H1 (cell line): ENCODE data around the gene BCAR3. TPM values are rescaled to one million over a fixed set of nuclear protein-coding genes. Genes with fewer than 3 reads are reported as not detected.

Experiments
- CTCF ChIA-PET: fragments of 300-600 bp; sonication (Branson Sonifier 250); formaldehyde crosslinking; loops from one replicate; lab custom pipeline; 2021; ENCODE audit not compliant: partially characterized antibody; lab: Charles Lee
- POLR2A ChIA-PET: fragments of 300-600 bp; sonication (Branson Sonifier 250); formaldehyde crosslinking; loops from one replicate; lab custom pipeline; 2021; ENCODE audit warnings: inconsistent platforms; ENCODE audit not compliant: partially characterized antibody; lab: Charles Lee
- DNase-seq, 2 experiments: peaks; one replicate each; pipeline versions ENCODE4 v3.0.0 to v3.0.0-alpha.2; 2010 to 2022; ENCODE audit warnings: low spot score in 2 of 2, low read depth in 1 of 2, mixed read lengths in 1 of 2
- FAIRE-seq: peaks from 2 replicates; lab custom pipeline; 2011; peaks lifted over from hg19 to GRCh38; lab: Jason Lieb, UNC
- H2AFZ ChIP-seq: 2 replicates; pipeline ENCODE4 v1.8.1; 2012; ENCODE audit warnings: low read length, inconsistent platforms
- H2AK5ac ChIP-seq: 2 replicates; pipeline ENCODE4 v1.6.1; 2013; ENCODE audit warnings: low read depth, low read length
- H2BK120ac ChIP-seq: replicated peaks from 2 replicates; pipeline ENCODE3; 2013; ENCODE audit warnings: low read depth, low read length, inconsistent platforms
- H2BK12ac ChIP-seq: 2 replicates; pipeline ENCODE4 v1.6.1; 2013; ENCODE audit warnings: low read depth, low read length
- H2BK15ac ChIP-seq: 2 replicates; pipeline ENCODE4 v1.6.1; 2013; ENCODE audit warnings: low read length
- H2BK20ac ChIP-seq: 2 replicates; pipeline ENCODE4 v1.6.1; 2013; ENCODE audit warnings: low read length
- H2BK5ac ChIP-seq: 2 replicates; pipeline ENCODE4 v1.6.1; 2013; ENCODE audit warnings: low read depth, low read length
- H3K14ac ChIP-seq: 2 replicates; pipeline ENCODE4 v1.6.1; 2013; ENCODE audit warnings: inconsistent platforms; ENCODE audit not compliant: insufficient read length
- H3K18ac ChIP-seq: 2 replicates; pipeline ENCODE4 v1.6.1; 2013; ENCODE audit warnings: low read length; ENCODE audit errors: extremely low read depth
- H3K23ac ChIP-seq: 2 replicates; pipeline ENCODE4 v1.6.1; 2013; ENCODE audit warnings: inconsistent platforms; ENCODE audit not compliant: insufficient read length
- H3K23me2 ChIP-seq: 2 replicates; pipeline ENCODE4 v1.6.1; 2013; ENCODE audit warnings: low read depth, low read length
- H3K27ac ChIP-seq: 2 replicates; pipeline ENCODE4 v1.6.1; 2011; ENCODE audit warnings: low read depth, low read length, inconsistent platforms
- H3K27me3 ChIP-seq, 4 experiments: replicated peaks in 1 of 4; 1 replicate in 1 of 4; 2 replicates in 3 of 4; pipeline versions ENCODE4 v1.6.1 to v1.8.1; 2011 to 2013; ENCODE audit warnings: low read length in 3 of 4, mild to moderate bottlenecking in 3 of 4, inconsistent platforms in 2 of 4, mixed read lengths in 2 of 4, moderate library complexity in 1 of 4; ENCODE audit not compliant: control insufficient read depth in 3 of 4, insufficient read depth in 3 of 4; ENCODE audit errors: extremely low read depth in 1 of 4
- H3K36me3 ChIP-seq, 4 experiments: 2 replicates each; pipeline versions ENCODE4 v1.6.1 to v1.8.1; 2011 to 2013; ENCODE audit warnings: mild to moderate bottlenecking in 4 of 4, low read length in 3 of 4, moderate library complexity in 2 of 4, control low read depth in 1 of 4, inconsistent platforms in 1 of 4; ENCODE audit not compliant: insufficient read depth in 4 of 4, control insufficient read depth in 2 of 4
- H3K4ac ChIP-seq: replicated peaks from 2 replicates; pipeline ENCODE3; 2013; ENCODE audit warnings: low read length, low read depth, mixed read lengths, inconsistent platforms; ENCODE audit not compliant: insufficient read length
- H3K4me1 ChIP-seq, 4 experiments: replicated peaks in 1 of 4; 1 replicate in 1 of 4; 2 replicates in 3 of 4; pipeline versions ENCODE4 v1.6.1 to v1.8.1; 2011 to 2013; ENCODE audit warnings: low read length in 3 of 4, inconsistent platforms in 2 of 4, mixed read lengths in 1 of 4; ENCODE audit not compliant: insufficient read depth in 4 of 4, control insufficient read depth in 3 of 4
- H3K4me2 ChIP-seq, 2 experiments: 2 replicates each; pipeline versions ENCODE4 v1.6.1 to v1.8.1; 2011 to 2013; ENCODE audit warnings: low read depth in 2 of 2, low read length in 2 of 2, control low read depth in 1 of 2, inconsistent platforms in 1 of 2, mild to moderate bottlenecking in 1 of 2; ENCODE audit not compliant: insufficient read depth in 1 of 2
- H3K4me3 ChIP-seq, 4 experiments: fragments of 200-600, 300-600 bp in 1 of 4; sonication (generic), shearing (Covaris generic), sonication (Bioruptor Twin) in 1 of 4; 2 replicates each; pipeline versions ENCODE4 v1.5.1 to v1.8.1; 2011 to 2016; ENCODE audit warnings: low read length in 4 of 4, low read depth in 3 of 4, control low read depth in 2 of 4, inconsistent platforms in 2 of 4, mild to moderate bottlenecking in 2 of 4, mixed read lengths in 1 of 4, moderate library complexity in 1 of 4; ENCODE audit not compliant: insufficient read depth in 2 of 4; ENCODE audit errors: extremely low read depth in 1 of 4
- H3K56ac ChIP-seq: replicated peaks from 2 replicates; pipeline ENCODE3; 2013; ENCODE audit warnings: low read depth, mild to moderate bottlenecking, mixed read lengths, low read length, inconsistent platforms; ENCODE audit not compliant: insufficient read length
- H3K79me1 ChIP-seq: 2 replicates; pipeline ENCODE4 v1.6.1; 2013; ENCODE audit warnings: low read depth, low read length, control low read depth
- H3K79me2 ChIP-seq, 2 experiments: 2 replicates each; pipeline versions ENCODE4 v1.6.1 to v1.8.1; 2012 to 2013; ENCODE audit warnings: low read length in 2 of 2, mild to moderate bottlenecking in 2 of 2, inconsistent platforms in 1 of 2; ENCODE audit not compliant: insufficient read depth in 2 of 2, control insufficient read depth in 1 of 2
- H3K9ac ChIP-seq, 4 experiments: replicated peaks in 1 of 4; 1 replicate in 1 of 4; 2 replicates in 3 of 4; pipeline versions ENCODE4 v1.6.1 to v1.8.1; 2011 to 2013; ENCODE audit warnings: low read depth in 3 of 4, low read length in 3 of 4, control low read depth in 2 of 4, mild to moderate bottlenecking in 2 of 4, moderate library complexity in 2 of 4, inconsistent platforms in 1 of 4; ENCODE audit errors: extremely low read depth in 1 of 4
- H3K9me3 ChIP-seq, 2 experiments: 2 replicates each; pipeline versions ENCODE4 v1.6.1 to v1.8.1; 2012 to 2013; ENCODE audit warnings: mild to moderate bottlenecking in 2 of 2, moderate library complexity in 2 of 2, control low read depth in 1 of 2, inconsistent platforms in 1 of 2, low read depth in 1 of 2, low read length in 1 of 2, mixed read lengths in 1 of 2; ENCODE audit not compliant: insufficient read depth in 2 of 2
- H4K20me1 ChIP-seq, 2 experiments: replicated peaks in 1 of 2; 2 replicates each; pipeline versions ENCODE3 to v1.8.1; 2011 to 2013; ENCODE audit warnings: inconsistent platforms in 2 of 2, low read length in 2 of 2, mild to moderate bottlenecking in 1 of 2; ENCODE audit not compliant: insufficient read depth in 2 of 2, control insufficient read depth in 1 of 2
- H4K5ac ChIP-seq: 2 replicates; pipeline ENCODE4 v1.6.1; 2013; ENCODE audit warnings: low read length, low read depth, mixed read lengths, inconsistent platforms; ENCODE audit not compliant: insufficient read length
- H4K8ac ChIP-seq: 2 replicates; pipeline ENCODE4 v1.8.0; 2013; ENCODE audit warnings: mild to moderate bottlenecking, moderate library complexity, low read length, inconsistent platforms; ENCODE audit not compliant: insufficient read depth; ENCODE audit errors: extremely low read depth
- H4K91ac ChIP-seq: replicated peaks from 2 replicates; pipeline ENCODE3; 2013; ENCODE audit warnings: low read length, mixed read lengths, inconsistent platforms; ENCODE audit not compliant: insufficient read length
- BACH1 ChIP-seq: IDR thresholded peaks from 2 replicates; pipeline ENCODE4 v1.6.1; 2012; ENCODE audit warnings: low read length, improper control_type of control experiment
- CBX8 ChIP-seq: fragments of 300-800, 300-1000 bp; sonication (generic); IDR thresholded peaks from 2 replicates; pipeline ENCODE4 v1.7.1; 2016; ENCODE audit warnings: low read depth, low read length, borderline replicate concordance
- E2F6 ChIP-seq: IDR thresholded peaks from 2 replicates; pipeline ENCODE4 v1.6.1; 2012; ENCODE audit warnings: inconsistent platforms
- MAFK ChIP-seq: IDR thresholded peaks from 2 replicates; pipeline ENCODE4 v1.6.1; 2012; ENCODE audit warnings: low read depth, mild to moderate bottlenecking, improper control_type of control experiment, low read length
- WGBS, 2 experiments: shearing (Covaris generic) in 1 of 2; methylation state at CpG; one replicate each; pipeline versions ENCODE4 v1.1.6 to v1.1.7; 2013 to 2015; ENCODE audit warnings: low lambda C conversion rate in 2 of 2, mixed read lengths in 2 of 2, inconsistent platforms in 1 of 2, low coverage in 1 of 2, missing lambda C conversion rate in 1 of 2; ENCODE audit not compliant: insufficient replicate concordance in 2 of 2, insufficient coverage in 1 of 2, insufficient read length in 1 of 2; ENCODE audit errors: extremely low coverage in 1 of 2, missing lambda C conversion rate in 1 of 2; 5-methylcytosine and 5-hydroxymethylcytosine counted together
- polyA plus RNA-seq, 7 experiments: library from polyadenylated mRNA; depleted of rRNA in 3 of 7; stranded (reverse) in 5 of 7; unstranded in 2 of 7; fragments of >200 nt in 5 of 7; fragments of 200-250 nt in 2 of 7; gene quantifications; 1 replicate in 5 of 7; 2 replicates in 1 of 7; 4 replicates in 1 of 7; pipeline versions ENCODE4 v1.2.1 to v1.2.3, GENCODE V29; 2011 to 2013; ENCODE audit warnings: missing spikeins in 2 of 7, mixed read lengths in 2 of 7
- total RNA-seq: library from RNA; stranded (reverse); fragmentation: NEBNext Ultra II Directional; extraction: Animal tissue kit (Norgen Biotek cat#: 25700); gene quantifications from 2 replicates; pipeline ENCODE4 v1.2.1, GENCODE V29; 2021

BCAR3 gene
- total and polyA plus RNA-seq, 2 of the 8 experiments (the other 6 are each of a cell fraction or from before 2014, with no cell fraction given): 5.6 to 9.2 TPM

GRCh38 chr1:93661829-93662474, 19.7 kb downstream of the BCAR3 start:
- DNase-seq: no peak
- Histone ChIP-seq H4K5ac (no peak overlapping the region), H2AK5ac (no peak overlapping the region), H3K36me3 (no peaks in the 10 kb centered on the region), H3K4me2 (no peak overlapping the region), H2BK20ac (no peak overlapping the region), H4K91ac (no peak overlapping the region), H3K9me3 (no peaks in the 10 kb centered on the region), H3K18ac (no peak overlapping the region), H3K4me1 (peaks cover 6 to 26% (median 16%) of the 10 kb centered on the region in 4 experiments; a peak in 6 of 7 replicates), H3K27me3 (no peaks in the 10 kb centered on the region), H2AFZ (no peak overlapping the region), H3K4ac (no peak overlapping the region), H3K79me2 (peaks cover 0 to 10% of the 10 kb centered on the region in 2 experiments; a peak in 1 of 4 replicates), H3K14ac (no peak overlapping the region), H3K23me2 (no peaks in the 10 kb centered on the region), H3K27ac (no peak overlapping the region), H4K20me1 (no peaks in the 10 kb centered on the region), H3K56ac (no peak overlapping the region), H2BK120ac (no peak overlapping the region), H3K4me3 (no peak overlapping the region), H2BK5ac (no peak overlapping the region)
- 76% methylated on average over 7 of the region's 7 CpGs; no CpG with 5 or more reads in 1 of the 2 experiments for whole genome bisulfite sequencing, 2 experiments
- CTCF ChIA-PET: interaction anchor here (0.8 to 1.3 kb wide), 7 partner anchors 9 to 181 kb away, joined by 3 to 5 read pairs (median 3); no protein-coding TSS in a partner anchor
- no peak for TF ChIP-seq CBX8
- TF ChIP-seq MAFK: 0 out of 2 replicates have a peak, but pooled peaks have one; percentile 30
- no peak for TF ChIP-seq E2F6
- peak; percentile 53; the same call in 1 of the 2 replicates for TF ChIP-seq BACH1
- TF ChIP-seq, all 59 proteins: peak for 2
- Histone ChIP-seq H4K8ac (no peak overlapping the region), H3K9ac (no peak overlapping the region), H2BK12ac (no peak overlapping the region), H3K79me1 (peaks cover 3% of the 10 kb centered on the region; the same call in 1 of the 2 replicates), H3K23ac (no peak overlapping the region), H2BK15ac (no peak overlapping the region)
- no peak for FAIRE-seq
- POLR2A ChIA-PET: interaction anchor here (1.0 to 1.6 kb wide), 4 partner anchors 9 to 26 kb away, joined by 3 to 5 read pairs (median 4); no protein-coding TSS in a partner anchor
